HUDEP-2 (cell line): ENCODE measurements around the gene WDHD1.
"Not testable (repeated sequence)": the region's sequence is repeated elsewhere in the genome, so short reads cannot be mapped to it uniquely, and the experiment has no call there.

Experiments
- DNase-seq, 76 experiments: peaks; one replicate each; lab custom pipeline; 2025; ENCODE audit not compliant: unreplicated experiment in 76 of 76; lab: John Stamatoyannopoulos, UW

The WDHD1 gene

GRCh38 chr14:55026793-55027561 lies at the start of gene WDHD1, which contains the start of gene SOCS4:
Gene WDHD1, minus strand, starts transcription at chr14:55027099. Its CDS starts 312 bp downstream, at chr14:55026787.
Gene SOCS4, plus strand, starts transcription at chr14:55027236. Its CDS starts 15,806 bp downstream, at chr14:55043042.
- DNase-seq = peak in 75 of 76 experiments; percentile 24 to 97 (median 92)

GRCh38 chr14:55075628-55076175 lies 48.8 kb upstream of the WDHD1 start:
- DNase-seq = no peak

GRCh38 chr14:55074662-55075061 lies 47.8 kb upstream of the WDHD1 start:
- DNase-seq = no peak

GRCh38 chr14:55073856-55074255 lies 47.0 kb upstream of the WDHD1 start:
- peak in 36 of 76 experiments; percentile 4 to 60 (median 26) for DNase-seq

- DNase-seq = no peak
Observed at GRCh38 chr14:55071870-55072640, 45.2 kb upstream of the WDHD1 start.

GRCh38 chr14:55070981-55071411 lies 44.1 kb upstream of the WDHD1 start:
- DNase-seq = no peak

GRCh38 chr14:55066223-55066622 lies 39.3 kb upstream of the WDHD1 start:
- no peak for DNase-seq

- DNase-seq = no peak
Observed at GRCh38 chr14:55065411-55065810, 38.5 kb upstream of the WDHD1 start.

GRCh38 chr14:55064896-55065295 lies 38.0 kb upstream of the WDHD1 start:
- not testable (repeated sequence) for DNase-seq

GRCh38 chr14:55062517-55063351 lies 35.8 kb upstream of the WDHD1 start:
- no peak for DNase-seq

- no peak for DNase-seq
Observed at GRCh38 chr14:55059333-55059732, 32.4 kb upstream of the WDHD1 start.

GRCh38 chr14:55057919-55058318 lies 31.0 kb upstream of the WDHD1 start:
- DNase-seq = no peak

GRCh38 chr14:55054098-55054497 lies 27.2 kb upstream of the WDHD1 start:
- DNase-seq = no peak

- no peak for DNase-seq
Observed at GRCh38 chr14:55053500-55053899, 26.6 kb upstream of the WDHD1 start.

GRCh38 chr14:55053018-55053417 lies 26.1 kb upstream of the WDHD1 start:
- DNase-seq = no peak

GRCh38 chr14:55052269-55052930 lies 25.5 kb upstream of the WDHD1 start:
- no peak for DNase-seq

GRCh38 chr14:55051423-55052268 lies 24.7 kb upstream of the WDHD1 start, which contains the start of gene MAPK1IP1L:
Gene MAPK1IP1L, plus strand, starts transcription at chr14:55051647. Its CDS starts 10,037 bp downstream, at chr14:55061684.
- DNase-seq = peak in 74 of 76 experiments; percentile 31 to 95 (median 84)

- DNase-seq = peak in 1 of 76 experiments; percentile 57
Observed at GRCh38 chr14:55051165-55051422, 24.2 kb upstream of the WDHD1 start.

- DNase-seq = no peak
Observed at GRCh38 chr14:55048900-55049436, 22.1 kb upstream of the WDHD1 start.
